Nephron (organoid): ENCODE results near the gene HERC4.

ENCODE experiments used
- H3K27ac Mint-ChIP-seq, 3 experiments: 2 replicates each; pipeline ENCODE4 v1.8.0; 2020; ENCODE audit warnings: mixed read lengths in 3 of 3, mild to moderate bottlenecking in 2 of 3, moderate library complexity in 1 of 3
- H3K27me3 Mint-ChIP-seq: 2 replicates; pipeline ENCODE4 v1.8.0; 2021; ENCODE audit warnings: low read depth, mild to moderate bottlenecking, moderate library complexity, mixed read lengths
- H3K36me3 Mint-ChIP-seq: 2 replicates; pipeline ENCODE4 v1.8.0; 2020; ENCODE audit warnings: low read depth, mixed read lengths
- H3K4me1 Mint-ChIP-seq: 2 replicates; pipeline ENCODE4 v1.8.0; 2020; ENCODE audit warnings: mixed read lengths
- H3K4me3 Mint-ChIP-seq, 3 experiments: 2 replicates each; pipeline ENCODE4 v1.8.0; 2020; ENCODE audit warnings: mild to moderate bottlenecking in 3 of 3, mixed read lengths in 3 of 3, moderate library complexity in 2 of 3
- H3K9me3 Mint-ChIP-seq: 2 replicates; pipeline ENCODE4 v1.8.0; 2020; ENCODE audit warnings: mixed read lengths
- CTCF ChIP-seq, 3 experiments: fragments of 200-600 bp; sonication (generic); IDR thresholded peaks; one replicate each; pipeline ENCODE4 v1.5.0; 2021; ENCODE audit warnings: antibody characterized with exemption in 3 of 3; ENCODE audit not compliant: unreplicated experiment in 3 of 3

Gene HERC4

GRCh38 chr10:67875340-67876238 lies 199.5 kb downstream of the HERC4 start:
- Mint-ChIP-seq H3K9me3 (no peaks in the 10 kb centered on the region), H3K27ac (no peak overlapping the region), H3K4me1 (no peaks in the 10 kb centered on the region), H3K4me3 (no peak overlapping the region), H3K36me3 (no peaks in the 10 kb centered on the region), H3K27me3 (no peaks in the 10 kb centered on the region)
- TF ChIP-seq CTCF (IDR thresholded peaks at IDR 0.05; ENCODE audit: unreplicated experiment in 3 of 3) = no peak
